Gastroesophageal sphincter (tissue), 3 donors: Measurements from ENCODE around the gene CLCNKA.
"Not testable (repeated sequence)": the region's sequence is repeated elsewhere in the genome, so short reads cannot be mapped to it uniquely, and the experiment has no call there.

Experiments used
- CTCF ChIP-seq, 4 experiments: fragments of 200-600 bp in 2 of 4; fragments of 450-650 bp in 2 of 4; sonication (generic) in 1 of 4; IDR thresholded peaks; one replicate each; pipeline ENCODE4 v1.5.1; 2017 to 2019; ENCODE audit warnings: antibody characterized with exemption in 4 of 4, mild to moderate bottlenecking in 2 of 4, moderate library complexity in 2 of 4
- POLR2A ChIP-seq, 2 donors: fragments of 450-650 bp; IDR thresholded peaks; one replicate each; pipeline ENCODE4 v1.6.1; 2017; ENCODE audit warnings: antibody characterized with exemption in 2 of 2, mild to moderate bottlenecking in 2 of 2, moderate library complexity in 1 of 2

- not testable (repeated sequence) for TF ChIP-seq POLR2A, CTCF (IDR thresholded peaks at IDR 0.05)
Measured at GRCh38 chr1:16056521-16056912, 34.7 kb downstream of the CLCNKA start.
